HepG2 (cell line): ENCODE data around the gene ADSS2. TPM values are rescaled to one million over a fixed set of nuclear protein-coding genes. Genes with fewer than 3 reads are reported as not detected.

ENCODE experiments used
- ATAC-seq: fragments of 200-7000 bp; cut with Tn5 transposase; 3 replicates; pipeline ENCODE4 v1.9.1; 2020; ENCODE audit warnings: mild to moderate bottlenecking, moderate library complexity
- BruUV-seq: library from RNA; stranded (reverse); fragments of 400-500 nt; replicated peaks from 2 replicates; lab custom pipeline; 2021; lab: Mats Ljungman, UMichigan
- CTCF ChIA-PET: fragments of 300-600 bp; formaldehyde crosslinking; extraction: SDS; loops from one replicate; lab custom pipeline; 2021; ENCODE audit warnings: low total read pairs, inconsistent platforms, low intra/inter-chr PET ratio; lab: Yijun Ruan, JAX
- POLR2A ChIA-PET: fragments of 350-600 bp; sonication (Branson Sonifier 250); formaldehyde crosslinking; loops from one replicate; lab custom pipeline; 2020; ENCODE audit warnings: antibody characterized with exemption, inconsistent platforms; lab: Yijun Ruan, JAX
- DNase-seq: peaks from one replicate; pipeline ENCODE4 v3.0.0-alpha.2; 2015; ENCODE audit warnings: low spot score
- FAIRE-seq: peaks from 3 replicates; lab custom pipeline; 2011; peaks lifted over from hg19 to GRCh38; lab: Jason Lieb, UNC
- H2AFZ ChIP-seq: one replicate; pipeline ENCODE4 v1.6.1; 2011; ENCODE audit warnings: low read length, inconsistent platforms
- H3K27ac ChIP-seq: fragments of 300-600 bp; 3 replicates; pipeline ENCODE4 v1.8.0; 2011; ENCODE audit warnings: mixed run types, mild to moderate bottlenecking, mixed read lengths, low read length, inconsistent platforms; ENCODE audit not compliant: insufficient read depth; ENCODE audit errors: extremely low read length
- H3K27me3 ChIP-seq, 2 experiments: fragments of 200-600 bp in 1 of 2; 2 replicates in 1 of 2; 3 replicates in 1 of 2; pipeline versions ENCODE4 v1.6.0 to v1.8.0; 2011; ENCODE audit warnings: low read length in 2 of 2, mild to moderate bottlenecking in 2 of 2, moderate library complexity in 2 of 2, inconsistent platforms in 1 of 2; ENCODE audit not compliant: insufficient read depth in 2 of 2, control insufficient read depth in 1 of 2
- H3K36me3 ChIP-seq, 2 experiments: fragments of 200-600 bp in 1 of 2; replicated peaks in 1 of 2; 2 replicates in 1 of 2; 3 replicates in 1 of 2; pipeline versions ENCODE4 v1.5.1 to v1.8.0; 2011; ENCODE audit warnings: low read length in 2 of 2, inconsistent platforms in 1 of 2; ENCODE audit not compliant: insufficient read depth in 2 of 2, control insufficient read depth in 1 of 2
- H3K4me1 ChIP-seq: 2 replicates; pipeline ENCODE4 v1.5.1; 2012; ENCODE audit warnings: low read length, inconsistent platforms; ENCODE audit not compliant: insufficient read depth
- H3K4me2 ChIP-seq: 2 replicates; pipeline ENCODE4 v1.6.0; 2011; ENCODE audit warnings: low read depth, low read length, inconsistent platforms
- H3K4me3 ChIP-seq, 3 experiments: fragments of 200-600 bp in 1 of 3; sonication (generic), shearing (Covaris generic) in 1 of 3; replicated peaks in 1 of 3; 2 replicates each; pipeline ENCODE4 v1.5.1; 2011 to 2016; ENCODE audit warnings: low read length in 3 of 3, inconsistent platforms in 2 of 3, low read depth in 2 of 3, mild to moderate bottlenecking in 2 of 3, control low read depth in 1 of 3, mixed read lengths in 1 of 3; ENCODE audit not compliant: insufficient read depth in 1 of 3
- H3K79me2 ChIP-seq: one replicate; pipeline ENCODE4 v1.6.1; 2011; ENCODE audit warnings: low read length, inconsistent platforms; ENCODE audit not compliant: insufficient read depth
- H3K9ac ChIP-seq: 2 replicates; pipeline ENCODE4 v1.6.0; 2011; ENCODE audit warnings: mild to moderate bottlenecking, low read depth, low read length, inconsistent platforms; ENCODE audit not compliant: insufficient read depth
- H3K9me3 ChIP-seq: 2 replicates; pipeline ENCODE4 v1.5.1; 2012; ENCODE audit warnings: mild to moderate bottlenecking, low read length
- H4K20me1 ChIP-seq: 2 replicates; pipeline ENCODE4 v1.6.0; 2011; ENCODE audit warnings: inconsistent platforms, mild to moderate bottlenecking, low read length, moderate library complexity; ENCODE audit not compliant: insufficient read depth
- BHLHE40 ChIP-seq: IDR thresholded peaks from 2 replicates; pipeline ENCODE4 v1.6.1; 2011; ENCODE audit warnings: low read length, improper control_type of control experiment
- IKZF5 ChIP-seq: IDR thresholded peaks from 2 replicates; pipeline ENCODE4 v1.6.1; 2018; ENCODE audit warnings: missing genetic modification reagents, mild to moderate bottlenecking, missing compliant biosample characterization
- KIAA2018 ChIP-seq: sonication (generic); formaldehyde crosslinking; IDR thresholded peaks from 2 replicates; pipeline ENCODE4 v1.5.0; 2020; ENCODE audit warnings: mild to moderate bottlenecking, missing genetic modification reagents, borderline replicate concordance
- KLF11 ChIP-seq: IDR thresholded peaks from 2 replicates; pipeline ENCODE4 v1.6.1; 2016; ENCODE audit warnings: missing compliant biosample characterization
- KLF6 ChIP-seq: IDR thresholded peaks from 2 replicates; pipeline ENCODE4 v1.8.0; 2016; ENCODE audit warnings: missing biosample characterization, missing genetic modification reagents
- MED13 ChIP-seq: sonication (generic); formaldehyde crosslinking; IDR thresholded peaks from 2 replicates; pipeline ENCODE4 v1.5.0; 2020; ENCODE audit warnings: missing genetic modification reagents
- MYC ChIP-seq: sonication (generic); formaldehyde crosslinking; IDR thresholded peaks from 2 replicates; pipeline ENCODE4 v1.9.0; 2021; ENCODE audit warnings: missing genetic modification reagents, borderline replicate concordance
- RCOR2 ChIP-seq: IDR thresholded peaks from 2 replicates; pipeline ENCODE4 v1.6.1; 2016; ENCODE audit warnings: missing biosample characterization, missing genetic modification reagents
- REL ChIP-seq: sonication (generic); formaldehyde crosslinking; conservative IDR thresholded peaks from 2 replicates; pipeline ENCODE4 v1.8.0; 2022; ENCODE audit warnings: mild to moderate bottlenecking, missing genetic modification reagents, moderate library complexity
- TRAFD1 ChIP-seq: sonication (generic); formaldehyde crosslinking; IDR thresholded peaks from 2 replicates; pipeline ENCODE4 v1.5.1; 2020; ENCODE audit warnings: missing genetic modification reagents, mild to moderate bottlenecking, borderline replicate concordance
- ZBTB14 ChIP-seq: sonication (generic); formaldehyde crosslinking; IDR thresholded peaks from 2 replicates; pipeline ENCODE4 v1.4.0; 2020; ENCODE audit warnings: missing genetic modification reagents
- ZNF260 ChIP-seq: sonication (generic); formaldehyde crosslinking; IDR thresholded peaks from 2 replicates; pipeline ENCODE4 v1.4.0; 2020; ENCODE audit warnings: missing genetic modification reagents, low read depth, mild to moderate bottlenecking, borderline replicate concordance
- ZNF563 ChIP-seq: sonication (generic); formaldehyde crosslinking; IDR thresholded peaks from 2 replicates; pipeline ENCODE4 v1.8.0; 2022; ENCODE audit warnings: mild to moderate bottlenecking, moderate library complexity, missing genetic modification reagents
- ZNF589 ChIP-seq: sonication (generic); formaldehyde crosslinking; conservative IDR thresholded peaks from 2 replicates; pipeline ENCODE4 v1.8.0; 2022; ENCODE audit warnings: mild to moderate bottlenecking, moderate library complexity, missing genetic modification reagents
- WGBS: methylation state at CpG from one replicate; pipeline ENCODE4 v1.1.6; 2017; ENCODE audit warnings: low lambda C conversion rate; 5-methylcytosine and 5-hydroxymethylcytosine counted together
- in situ Hi-C: cut with HindIII; loops from 2 replicates; pipeline ENCODE4 v1.10.0; 2017; ENCODE audit warnings: low pct_unique_long_range_greater_than_20kb; ENCODE audit not compliant: extremely low pct_ligation_motif_present
- intact Hi-C: fragments of 100-400 bp; cut with micrococcal nuclease; formaldehyde crosslinking; loops from one replicate; pipeline ENCODE4 v1.10.0; 2022; ENCODE audit not compliant: unreplicated experiment
- polyA plus RNA-seq, 8 experiments: library from polyadenylated mRNA; depleted of rRNA in 3 of 8; stranded (reverse) in 7 of 8; unstranded in 1 of 8; fragments of >200 nt; fragmentation: Illumina TruSeq in 4 of 8; extraction: Trizol in 4 of 8; gene quantifications; 2 replicates each; pipeline versions ENCODE4 v1.2.1 to v1.2.3, GENCODE V29; 2011 to 2016; ENCODE audit warnings: low read depth in 4 of 8, missing spikeins in 1 of 8, mixed read lengths in 1 of 8; ENCODE audit not compliant: insufficient read depth in 1 of 8
- total RNA-seq, 5 experiments: library from RNA; depleted of rRNA; stranded (reverse); fragments of >200 nt; fragmentation: Illumina TruSeq; extraction: Trizol; gene quantifications; 2 replicates each; pipeline ENCODE4 v1.2.3, GENCODE V29; 2016; ENCODE audit warnings: low read depth in 1 of 5

ADSS2 gene
- total and polyA plus RNA-seq, 2 of the 13 experiments (the other 11 are each of a cell fraction or from before 2014, with no cell fraction given), result 15.1 to 43.4 TPM

DNA sequence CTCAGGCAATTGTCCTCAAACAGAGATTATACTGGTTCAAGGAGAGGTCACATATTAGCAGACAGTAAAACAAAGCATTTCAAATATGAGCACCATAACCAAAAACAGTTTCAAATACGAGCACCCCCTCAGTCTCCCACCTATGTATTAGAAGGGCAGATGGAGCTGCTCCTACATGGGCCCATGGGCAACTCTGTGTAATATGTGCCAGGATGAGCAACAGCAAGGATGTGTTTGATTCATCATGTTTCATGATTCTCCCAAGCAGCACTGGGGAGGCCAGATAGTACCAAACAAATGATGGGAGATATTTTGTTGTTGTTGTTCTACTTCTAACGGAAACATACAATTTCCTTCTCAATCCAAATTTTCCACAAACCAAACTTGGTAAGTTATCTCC is 8.9 kb downstream of the ADSS2 start:
- POLR2A ChIA-PET, result no interaction called here
- DNase-seq (no peak), FAIRE-seq (no peak), ATAC-seq (no peak)
- CTCF ChIA-PET, result no interaction called here
- Histone ChIP-seq H3K4me1 (peaks cover 41% of the 10 kb centered on the region), H3K27me3 (no peaks in the 10 kb centered on the region), H3K79me2 (peaks cover 61% of the 10 kb centered on the region), H3K9me3 (no peaks in the 10 kb centered on the region), H2AFZ (no peak overlapping the region), H3K4me2 (no peak overlapping the region), H4K20me1 (no peaks in the 10 kb centered on the region), H3K36me3 (no peaks in the 10 kb centered on the region; a peak in 3 of 5 replicates), H3K27ac (no peak overlapping the region), H3K4me3 (no peak overlapping the region), H3K9ac (no peak overlapping the region)
- in situ Hi-C loops, result no loop called here
- intact Hi-C loops, result no loop called here
- WGBS, result 98% methylated on average over 2 of the region's 2 CpGs
- no TSS peak for BruUV-seq
- TF ChIP-seq REL (CRISPR knock-in tag) (no peak), RCOR2 (CRISPR knock-in tag) (no peak), ZBTB14 (CRISPR knock-in tag) (no peak), KLF6 (CRISPR knock-in tag) (no peak), KIAA2018 (no peak), TRAFD1 (CRISPR knock-in tag) (no peak), IKZF5 (CRISPR knock-in tag) (no peak), BHLHE40 (no peak), MYC (CRISPR knock-in tag) (no peak), KLF11 (CRISPR knock-in tag) (no peak), ZNF563 (no peak), ZNF589 (CRISPR knock-in tag) (no peak), MED13 (no peak), ZNF260 (CRISPR knock-in tag) (no peak)
